WTC11 (cell line): Measurements from ENCODE around the gene SENP3.

Source experiments
- ETV6 ChIP-seq: sonication (generic); formaldehyde crosslinking; IDR thresholded peaks from 2 replicates; pipeline ENCODE4 v1.8.1; 2022; ENCODE audit warnings: mild to moderate bottlenecking, missing genetic modification reagents
- KAT7 ChIP-seq: sonication (generic); formaldehyde crosslinking; IDR thresholded peaks from 2 replicates; pipeline ENCODE4 v1.8.1; 2023; ENCODE audit warnings: missing genetic modification reagents, mild to moderate bottlenecking, borderline replicate concordance
- RORB ChIP-seq: fragments of 250-450 bp; sonication (Bioruptor Pico); IDR thresholded peaks from 2 replicates; pipeline ENCODE4 v1.9.0; 2021; ENCODE audit warnings: mild to moderate bottlenecking

DNA sequence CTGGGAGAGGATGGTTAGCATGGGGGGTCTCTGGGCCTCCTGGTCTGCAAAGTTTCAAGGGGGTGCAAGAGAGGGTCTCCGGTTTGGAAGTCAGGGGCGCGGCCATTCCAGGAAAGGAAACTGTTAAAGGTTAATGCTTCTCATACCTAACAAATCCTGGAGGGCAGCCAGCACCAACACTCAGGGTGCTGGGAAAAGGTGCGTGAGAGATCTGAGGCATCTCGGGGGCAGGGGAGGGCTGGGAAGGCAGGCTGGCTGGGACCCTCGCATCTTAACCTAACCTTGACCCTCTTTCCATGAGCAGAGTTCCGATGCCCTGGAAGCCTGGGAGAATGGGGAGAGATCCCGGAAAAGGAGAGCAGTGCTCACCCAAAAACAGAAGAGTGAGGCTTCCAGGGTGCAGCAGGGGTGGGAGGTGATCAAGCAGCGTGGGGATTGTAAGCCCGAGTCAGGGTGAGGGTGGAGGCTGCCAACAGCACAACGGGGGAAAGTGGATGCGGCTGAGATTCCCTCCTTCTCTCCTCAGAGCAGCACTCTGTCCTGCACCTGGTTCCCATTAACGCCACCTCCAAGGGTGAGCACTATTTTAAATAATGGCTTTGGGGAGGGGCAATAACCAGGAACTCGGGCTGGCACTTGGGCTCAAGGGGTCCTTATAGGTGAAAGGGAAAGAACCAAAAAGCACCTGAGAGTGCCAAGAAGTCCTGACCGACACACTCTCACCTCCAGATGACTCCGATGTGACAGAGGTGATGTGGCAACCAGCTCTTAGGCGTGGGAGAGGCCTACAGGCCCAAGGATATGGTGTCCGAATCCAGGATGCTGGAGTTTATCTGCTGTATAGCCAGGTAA is 2.2 kb upstream of the SENP3 start:
- TF ChIP-seq RORB (CRISPR knock-in tag), result no peak
- no peak for TF ChIP-seq KAT7 (CRISPR knock-in tag)
- TF ChIP-seq ETV6 (CRISPR knock-in tag), result no peak
